HUDEP-2 (cell line): ENCODE data around the gene SNAI3.
"Not testable (repeated sequence)": the region's sequence is repeated elsewhere in the genome, so short reads cannot be mapped to it uniquely, and the experiment has no call there.

Experiments
- DNase-seq, 76 experiments: peaks; one replicate each; lab custom pipeline; 2025; ENCODE audit not compliant: unreplicated experiment in 76 of 76; lab: John Stamatoyannopoulos, UW

Gene SNAI3

GRCh38 chr16:88676502-88677242 is 9.6 kb downstream of the SNAI3 start:
- no peak for DNase-seq

- DNase-seq: no peak
Observed at GRCh38 chr16:88673716-88674379, 12.5 kb downstream of the SNAI3 start.

- peak in 1 of 76 experiments; percentile 13 for DNase-seq
Observed at GRCh38 chr16:88672776-88673175, 13.5 kb downstream of the SNAI3 start.

- DNase-seq: no peak
Observed at GRCh38 chr16:88671806-88672205, 14.5 kb downstream of the SNAI3 start.

GRCh38 chr16:88669980-88670379 is 16.3 kb downstream of the SNAI3 start:
- DNase-seq: no peak

- DNase-seq: not testable (repeated sequence)
Observed at GRCh38 chr16:88669493-88669892, 16.8 kb downstream of the SNAI3 start.

- no peak for DNase-seq
Observed at GRCh38 chr16:88667461-88667860, 18.8 kb downstream of the SNAI3 start.

GRCh38 chr16:88665570-88665969 is 20.7 kb downstream of the SNAI3 start:
- no peak for DNase-seq

GRCh38 chr16:88665148-88665547 is 21.2 kb downstream of the SNAI3 start:
- no peak for DNase-seq

GRCh38 chr16:88662843-88663606 is 23.3 kb downstream of the SNAI3 start, which contains the start of gene MVD:
MVD (minus strand) TSS chr16:88663091; CDS start chr16:88663080, 11 bp downstream.
- peak in 75 of 76 experiments; percentile 34 to 97 (median 94) for DNase-seq

GRCh38 chr16:88662222-88662842 is 24.0 kb downstream of the SNAI3 start:
- DNase-seq: no peak

GRCh38 chr16:88661468-88661867 is 24.8 kb downstream of the SNAI3 start:
- DNase-seq: no peak

GRCh38 chr16:88659160-88659559 is 27.1 kb downstream of the SNAI3 start:
- no peak for DNase-seq

- DNase-seq: no peak
Observed at GRCh38 chr16:88658714-88659113, 27.6 kb downstream of the SNAI3 start.

- DNase-seq: no peak
Observed at GRCh38 chr16:88657371-88657770, 28.9 kb downstream of the SNAI3 start.

- no peak for DNase-seq
Observed at GRCh38 chr16:88656291-88656980, 29.9 kb downstream of the SNAI3 start.

GRCh38 chr16:88655733-88656281 is 30.5 kb downstream of the SNAI3 start:
- DNase-seq: no peak

- DNase-seq: no peak
Observed at GRCh38 chr16:88655053-88655732, 31.1 kb downstream of the SNAI3 start.

GRCh38 chr16:88654363-88655052 is 31.8 kb downstream of the SNAI3 start:
- DNase-seq: no peak
